H1 (cell line): ENCODE data around the gene PLEKHA5. TPM values are rescaled to one million over a fixed set of nuclear protein-coding genes. Genes with fewer than 3 reads are reported as not detected.

Source experiments
- CHD7 ChIP-seq: fragments of 300-600 bp; sonication (generic); IDR thresholded peaks from 2 replicates; pipeline ENCODE4 v1.7.1; 2012; ENCODE audit warnings: low read length, moderate library complexity, mild to moderate bottlenecking, inconsistent platforms; ENCODE audit not compliant: insufficient replicate concordance
- MAFK ChIP-seq: IDR thresholded peaks from 2 replicates; pipeline ENCODE4 v1.6.1; 2012; ENCODE audit warnings: low read depth, mild to moderate bottlenecking, improper control_type of control experiment, low read length
- POLR2AphosphoS5 ChIP-seq: IDR thresholded peaks from 2 replicates; pipeline ENCODE4 v1.6.1; 2011; ENCODE audit warnings: low read depth, low read length
- TAF1 ChIP-seq: IDR thresholded peaks from 2 replicates; pipeline ENCODE4 v1.6.1; 2011; ENCODE audit warnings: mild to moderate bottlenecking, low read depth, low read length
- polyA plus RNA-seq, 7 experiments: library from polyadenylated mRNA; depleted of rRNA in 3 of 7; stranded (reverse) in 5 of 7; unstranded in 2 of 7; fragments of >200 nt in 5 of 7; fragments of 200-250 nt in 2 of 7; gene quantifications; 1 replicate in 5 of 7; 2 replicates in 1 of 7; 4 replicates in 1 of 7; pipeline versions ENCODE4 v1.2.1 to v1.2.3, GENCODE V29; 2011 to 2013; ENCODE audit warnings: missing spikeins in 2 of 7, mixed read lengths in 2 of 7
- total RNA-seq: library from RNA; stranded (reverse); fragmentation: NEBNext Ultra II Directional; extraction: Animal tissue kit (Norgen Biotek cat#: 25700); gene quantifications from 2 replicates; pipeline ENCODE4 v1.2.1, GENCODE V29; 2021

PLEKHA5 gene
- total and polyA plus RNA-seq, 2 of the 8 experiments (the other 6 are each of a cell fraction or from before 2014, with no cell fraction given): 17.2 to 66.1 TPM

- TF ChIP-seq CHD7: no peak
- TF ChIP-seq MAFK: no peak
- no peak for TF ChIP-seq POLR2AphosphoS5
- no peak for TF ChIP-seq TAF1
Observed at GRCh38 chr12:19376691-19377090, 247.2 kb downstream of the PLEKHA5 start (continued).
